ENCODE data around the gene CNIH3. TPM values are rescaled to one million over a fixed set of nuclear protein-coding genes. Genes with fewer than 3 reads are reported as not detected.

CNIH3 gene
- total and polyA plus RNA-seq, 10 of the 15 experiments (the other 5 are each of a cell fraction or from before 2014, with no cell fraction given): 0.77 to 5.8 (median 1.8) TPM

DNA sequence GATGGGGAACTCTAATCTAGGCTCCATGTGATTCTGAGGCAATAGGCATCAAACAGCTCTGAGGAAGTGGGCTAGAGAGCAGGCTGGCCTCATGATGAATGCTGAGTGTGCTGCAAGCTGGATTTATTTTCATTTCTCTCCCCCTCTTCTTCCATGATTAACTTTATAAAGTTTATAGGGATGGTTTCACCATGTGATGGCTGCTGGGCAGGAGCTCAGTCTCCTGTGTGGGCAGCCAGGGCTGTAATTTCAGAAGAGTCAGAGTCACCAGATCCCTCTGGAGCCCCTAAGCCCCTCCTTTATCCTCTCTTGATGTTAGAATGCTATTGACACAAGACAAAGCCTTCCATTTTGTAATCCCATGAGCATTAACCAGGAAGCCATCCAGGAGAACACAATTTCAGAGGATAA, 143.6 kb downstream of the CNIH3 start:
- ChIA-PET RAD21 (ENCODE audit: unreplicated experiment) (interaction anchor here (1.1 kb wide), 1 partner anchor 20 kb away, joined by 3 read pairs; no protein-coding TSS in a partner anchor), CTCF (interaction anchor here (0.6 to 1.7 kb wide), 3 partner anchors 11 to 1210 kb away, joined by 3 to 7 read pairs (median 4); no protein-coding TSS in a partner anchor), SMC1A (ENCODE audit: uncharacterized antibody, unreplicated experiment) (interaction anchor here (1.1 to 2.3 kb wide), 3 partner anchors 8 to 15 kb away, joined by 4 to 16 read pairs (median 6); no protein-coding TSS in a partner anchor), POLR2A (interaction anchor here (1.0 to 1.4 kb wide), 2 partner anchors 9 to 16 kb away, joined by 3 to 4 read pairs; no protein-coding TSS in a partner anchor)
- TF ChIP-seq CREM (IDR thresholded peaks at IDR 0.05; ENCODE audit: low read depth) (no peak), SIN3A (IDR thresholded peaks at IDR 0.05; ENCODE audit: low read depth, low read length) (no peak), POLR2AphosphoS2 (IDR thresholded peaks at IDR 0.05; ENCODE audit: low read depth, low read length) (no peak), RFX5 (IDR thresholded peaks at IDR 0.05; ENCODE audit: low read depth, low read length) (no peak), MYC (IDR thresholded peaks at IDR 0.05; ENCODE audit: insufficient read depth, insufficient read length, insufficient replicate concordance, low read length, severe bottlenecking) (no peak), CEBPZ (IDR thresholded peaks at IDR 0.05; ENCODE audit: low read depth, low read length) (no peak), IRF4 (IDR thresholded peaks at IDR 0.05; ENCODE audit: low read depth, low read length) (no peak), ZNF207 (IDR thresholded peaks at IDR 0.05; ENCODE audit: borderline replicate concordance) (no peak)
- H4K20me1 ChIP-seq (ENCODE audit: control insufficient read depth, insufficient read depth): no peaks in the 10 kb centered on the region
- no peak overlapping the region for H3K27ac ChIP-seq (ENCODE audit: control insufficient read depth, insufficient read depth)
- H3K9me3 ChIP-seq (replicated peaks; ENCODE audit: control insufficient read depth, insufficient read depth, low read length): peaks cover 2% of the 10 kb centered on the region; the same call in 2 of the 3 replicates
- H3K9ac ChIP-seq (ENCODE audit: control insufficient read depth, insufficient read depth, low read length): no peak overlapping the region
- no peaks in the 10 kb centered on the region for H3K4me1 ChIP-seq (ENCODE audit: control insufficient read depth, insufficient read depth, low read length)
- intact Hi-C loops (cut with micrococcal nuclease; ENCODE audit: unreplicated experiment): no loop called here
- no peak for FAIRE-seq
- H3K4me2 ChIP-seq (ENCODE audit: control insufficient read depth, insufficient read depth): no peak overlapping the region
- no peak overlapping the region for H3K4me3 ChIP-seq
- BruUV-seq (replicated peaks): no TSS peak
- DNase-seq (ENCODE audit: low read depth, low spot score): no peak
- no peaks in the 10 kb centered on the region for H3K36me3 ChIP-seq (ENCODE audit: control insufficient read depth in 2 of 2, insufficient read depth in 2 of 2, low read length in 1 of 2)
- no peak overlapping the region for H2AFZ ChIP-seq (ENCODE audit: control insufficient read depth, low read depth, low read length)
- no peaks in the 10 kb centered on the region for H3K79me2 ChIP-seq (ENCODE audit: control insufficient read depth, insufficient read depth, low read length)
- no peaks in the 10 kb centered on the region for H3K27me3 ChIP-seq (replicated peaks in 1 of 2; ENCODE audit: control insufficient read depth in 2 of 2, insufficient read depth in 2 of 2, low read length in 1 of 2)
- in situ Hi-C loops (cut with MboI): no loop called here
- no peak for ATAC-seq

All from GM12878 (cell line).